NOMO-1 treated with DMSO at 0.1 percent for 48 hours (cell line): ENCODE results near the gene ITSN1.
"Not testable (repeated sequence)": the region's sequence is repeated elsewhere in the genome, so short reads cannot be mapped to it uniquely, and the experiment has no call there.

Experiments used
- DNase-seq: peaks from one replicate; lab custom pipeline; 2025; ENCODE audit not compliant: unreplicated experiment; lab: John Stamatoyannopoulos, UW

ITSN1 gene

GRCh38 chr21:33763582-33763899 lies 121.2 kb downstream of the ITSN1 start:
- no peak for DNase-seq

GRCh38 chr21:33767236-33767635 lies 124.9 kb downstream of the ITSN1 start:
- no peak for DNase-seq

GRCh38 chr21:33767960-33768359 lies 125.7 kb downstream of the ITSN1 start:
- DNase-seq = no peak

GRCh38 chr21:33769057-33769456 lies 126.8 kb downstream of the ITSN1 start:
- no peak for DNase-seq

GRCh38 chr21:33770542-33770941 lies 128.2 kb downstream of the ITSN1 start:
- no peak for DNase-seq

GRCh38 chr21:33771976-33772375 lies 129.7 kb downstream of the ITSN1 start:
- no peak for DNase-seq

- DNase-seq = no peak
Observed at GRCh38 chr21:33774551-33774950, 132.2 kb downstream of the ITSN1 start.

- DNase-seq = no peak
Observed at GRCh38 chr21:33775100-33775828, 133.0 kb downstream of the ITSN1 start.

GRCh38 chr21:33780631-33781030 lies 138.3 kb downstream of the ITSN1 start:
- no peak for DNase-seq

GRCh38 chr21:33781121-33781520 lies 138.8 kb downstream of the ITSN1 start:
- DNase-seq = no peak

- DNase-seq = no peak
Observed at GRCh38 chr21:33783187-33783979, 141.1 kb downstream of the ITSN1 start.

- DNase-seq = no peak
Observed at GRCh38 chr21:33787431-33787830, 145.1 kb downstream of the ITSN1 start.

- DNase-seq = not testable (repeated sequence)
Observed at GRCh38 chr21:33788438-33788837, 146.1 kb downstream of the ITSN1 start.

- DNase-seq = no peak
Observed at GRCh38 chr21:33789697-33790096, 147.4 kb downstream of the ITSN1 start.

- DNase-seq = no peak
Observed at GRCh38 chr21:33791073-33791472, 148.8 kb downstream of the ITSN1 start.

- no peak for DNase-seq
Observed at GRCh38 chr21:33794596-33794995, 152.3 kb downstream of the ITSN1 start.

GRCh38 chr21:33797565-33797964 lies 155.3 kb downstream of the ITSN1 start:
- no peak for DNase-seq

- no peak for DNase-seq
Observed at GRCh38 chr21:33799378-33800090, 157.2 kb downstream of the ITSN1 start.

GRCh38 chr21:33800753-33801423 lies 158.6 kb downstream of the ITSN1 start:
- no peak for DNase-seq

- DNase-seq = no peak
Observed at GRCh38 chr21:33801424-33802405, 159.4 kb downstream of the ITSN1 start.
